ENCODE results near the gene ARAP2.

ARAP2 gene

GRCh38 chr4:36226430-36227227, 17.7 kb downstream of the ARAP2 start:
- Mint-ChIP-seq H3K9me3 (no peaks in the 10 kb centered on the region), H3K4me3 (peak overlapping the region; percentile 42), H3K27me3 (no peaks in the 10 kb centered on the region), H3K36me3 (ENCODE audit: insufficient read depth) (peaks cover 16% of the 10 kb centered on the region), H3K27ac (ENCODE audit: low read depth) (peak overlapping the region; percentile 84), H3K4me1 (peaks cover 77% of the 10 kb centered on the region)
- DNase-seq (ENCODE audit: low spot score in 2 of 2) (no peak), ATAC-seq (replicated peaks; ENCODE audit: extremely low read depth, poor library complexity, severe bottlenecking) (no peak)

- Mint-ChIP-seq H3K27me3 (no peaks in the 10 kb centered on the region), H3K36me3 (ENCODE audit: insufficient read depth) (peaks cover 16% of the 10 kb centered on the region), H3K27ac (ENCODE audit: low read depth) (peak overlapping the region; percentile 84), H3K9me3 (no peaks in the 10 kb centered on the region), H3K4me3 (peak overlapping the region; percentile 71), H3K4me1 (peaks cover 70% of the 10 kb centered on the region)
- no peak for ATAC-seq (replicated peaks; ENCODE audit: extremely low read depth, poor library complexity, severe bottlenecking)
- no peak for DNase-seq (ENCODE audit: low spot score in 2 of 2)
These were observed 19.1 kb downstream of the ARAP2 start for GRCh38 chr4:36224972-36225903.

- H3K4me1 Mint-ChIP-seq: peaks cover 70% of the 10 kb centered on the region
- peaks cover 11% of the 10 kb centered on the region for H3K36me3 Mint-ChIP-seq (ENCODE audit: insufficient read depth)
- DNase-seq (ENCODE audit: low spot score in 2 of 2) (no peak), ATAC-seq (replicated peaks; ENCODE audit: extremely low read depth, poor library complexity, severe bottlenecking) (no peak)
- no peaks in the 10 kb centered on the region for H3K9me3 Mint-ChIP-seq
- peak overlapping the region; percentile 57 for H3K4me3 Mint-ChIP-seq
- H3K27ac Mint-ChIP-seq (ENCODE audit: low read depth): peak overlapping the region; percentile 2
- H3K27me3 Mint-ChIP-seq: no peaks in the 10 kb centered on the region
These were observed 21.6 kb downstream of the ARAP2 start for GRCh38 chr4:36222702-36223101.

DNA sequence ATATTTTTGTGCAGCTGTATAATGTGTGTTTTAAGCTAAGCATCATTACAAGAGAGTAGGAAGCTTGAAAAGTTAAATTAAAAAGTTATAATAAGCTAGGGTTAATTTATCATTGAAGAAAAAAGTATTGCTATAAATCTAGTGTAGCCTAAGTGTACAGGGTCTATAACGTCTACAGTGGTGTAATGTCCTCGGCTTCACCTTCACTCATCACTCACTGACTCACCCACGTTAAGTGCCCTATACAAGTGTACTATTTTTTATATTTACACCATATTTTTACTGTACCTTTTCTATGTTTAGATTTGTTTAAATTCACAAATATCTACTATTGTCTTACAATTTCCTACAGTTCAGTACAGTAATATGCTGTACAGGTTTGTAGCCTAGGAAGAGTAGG, 23.5 kb downstream of the ARAP2 start:
- H3K4me1 Mint-ChIP-seq: peaks cover 59% of the 10 kb centered on the region
- ATAC-seq (replicated peaks; ENCODE audit: extremely low read depth, poor library complexity, severe bottlenecking): peak; percentile 29
- no peak for DNase-seq (ENCODE audit: low spot score in 2 of 2)

DNA sequence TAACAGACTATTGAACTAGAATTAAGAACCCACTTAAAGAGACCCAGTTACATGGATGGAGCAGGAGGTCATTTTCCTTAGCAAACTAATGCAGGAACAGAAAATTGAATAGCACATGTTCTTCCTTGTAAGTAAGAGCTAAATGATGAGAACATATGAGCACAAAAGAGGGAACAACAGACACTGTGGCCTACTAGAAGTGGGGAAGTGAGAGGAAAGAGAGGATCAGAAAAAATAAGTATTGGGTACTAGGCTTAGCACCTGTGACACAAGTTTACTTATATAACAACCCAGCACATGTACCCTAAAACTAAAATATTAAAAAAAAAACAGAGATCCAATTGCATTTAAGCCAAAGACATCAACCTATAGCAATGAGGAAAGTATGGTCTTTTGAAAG, 26.2 kb downstream of the ARAP2 start:
- DNase-seq (ENCODE audit: low spot score in 2 of 2) (no peak), ATAC-seq (replicated peaks; ENCODE audit: extremely low read depth, poor library complexity, severe bottlenecking) (no peak)
- H3K27me3 Mint-ChIP-seq: no peaks in the 10 kb centered on the region
- H3K36me3 Mint-ChIP-seq (ENCODE audit: insufficient read depth): peaks cover 8% of the 10 kb centered on the region
- H3K4me3 Mint-ChIP-seq: peak overlapping the region; percentile 13
- no peaks in the 10 kb centered on the region for H3K9me3 Mint-ChIP-seq
- H3K27ac Mint-ChIP-seq (ENCODE audit: low read depth): peak overlapping the region; percentile 20
- peaks cover 64% of the 10 kb centered on the region for H3K4me1 Mint-ChIP-seq

More for the DNA sequence above, 23.5 kb downstream of the ARAP2 start:
- H3K4me3 Mint-ChIP-seq: peak overlapping the region; percentile 27
- H3K9me3 Mint-ChIP-seq: no peaks in the 10 kb centered on the region
- peaks cover 6% of the 10 kb centered on the region for H3K36me3 Mint-ChIP-seq (ENCODE audit: insufficient read depth)
- H3K27me3 Mint-ChIP-seq: no peaks in the 10 kb centered on the region
- H3K27ac Mint-ChIP-seq (ENCODE audit: low read depth): no peak overlapping the region

DNA sequence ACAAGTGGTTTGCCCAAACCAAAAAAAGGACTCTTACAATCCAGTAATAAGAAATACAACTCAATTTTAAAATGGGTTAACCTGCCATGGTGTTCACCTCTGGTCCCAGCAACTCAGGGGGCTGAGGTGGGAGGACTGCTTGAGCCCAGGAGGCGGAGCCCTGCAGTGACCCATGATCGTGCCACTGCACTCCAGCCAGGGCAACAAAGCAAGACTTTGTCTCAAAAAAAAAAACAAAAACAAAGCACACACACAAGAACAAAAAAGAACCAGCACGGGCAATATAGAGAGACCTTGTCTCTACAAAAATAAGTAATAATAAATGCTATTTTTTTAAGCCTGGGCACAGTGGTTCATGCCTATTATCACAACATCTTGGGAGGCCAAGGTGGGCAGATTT, 28.7 kb downstream of the ARAP2 start:
- Mint-ChIP-seq H3K9me3 (no peaks in the 10 kb centered on the region), H3K27me3 (no peaks in the 10 kb centered on the region), H3K36me3 (ENCODE audit: insufficient read depth) (peaks cover 28% of the 10 kb centered on the region), H3K4me1 (peaks cover 59% of the 10 kb centered on the region), H3K27ac (ENCODE audit: low read depth) (no peak overlapping the region), H3K4me3 (no peak overlapping the region)
- ATAC-seq (replicated peaks; ENCODE audit: extremely low read depth, poor library complexity, severe bottlenecking): no peak
- DNase-seq (ENCODE audit: low spot score in 2 of 2): no peak

GRCh38 chr4:36214735-36215485, 29.4 kb downstream of the ARAP2 start:
- Mint-ChIP-seq H3K36me3 (ENCODE audit: insufficient read depth) (peaks cover 32% of the 10 kb centered on the region), H3K9me3 (no peaks in the 10 kb centered on the region), H3K27me3 (no peaks in the 10 kb centered on the region), H3K27ac (ENCODE audit: low read depth) (peak overlapping the region; percentile 81), H3K4me1 (peaks cover 62% of the 10 kb centered on the region), H3K4me3 (no peak overlapping the region)
- no peak for DNase-seq (ENCODE audit: low spot score in 2 of 2)
- no peak for ATAC-seq (replicated peaks; ENCODE audit: extremely low read depth, poor library complexity, severe bottlenecking)

- ATAC-seq (replicated peaks; ENCODE audit: extremely low read depth, poor library complexity, severe bottlenecking) (no peak), DNase-seq (ENCODE audit: low spot score in 2 of 2) (no peak)
- H3K4me3 Mint-ChIP-seq: no peak overlapping the region
- no peaks in the 10 kb centered on the region for H3K27me3 Mint-ChIP-seq
- no peak overlapping the region for H3K27ac Mint-ChIP-seq (ENCODE audit: low read depth)
- no peaks in the 10 kb centered on the region for H3K9me3 Mint-ChIP-seq
- peaks cover 36% of the 10 kb centered on the region for H3K36me3 Mint-ChIP-seq (ENCODE audit: insufficient read depth)
- peaks cover 63% of the 10 kb centered on the region for H3K4me1 Mint-ChIP-seq
These were observed 30.3 kb downstream of the ARAP2 start for GRCh38 chr4:36213977-36214376.

DNA sequence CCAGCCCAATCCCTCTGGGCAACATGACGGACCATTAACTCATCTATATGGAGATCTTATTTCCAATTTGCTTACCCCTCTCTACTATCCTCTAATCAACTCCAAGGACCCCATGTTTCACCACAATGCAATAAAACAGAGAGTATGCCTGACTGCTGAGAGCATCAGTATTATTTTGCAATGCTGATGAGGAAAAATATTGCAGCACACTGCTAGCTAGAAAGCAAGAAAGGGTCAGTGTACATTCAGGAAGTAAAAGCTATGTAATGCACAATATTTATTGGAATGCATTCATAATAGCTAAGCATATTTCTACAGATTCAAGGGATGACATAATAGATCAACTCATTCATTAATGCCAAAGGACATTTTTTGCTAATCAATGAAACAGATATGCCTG, 33.2 kb downstream of the ARAP2 start:
- Mint-ChIP-seq H3K36me3 (ENCODE audit: insufficient read depth) (peaks cover 38% of the 10 kb centered on the region), H3K4me1 (peaks cover 66% of the 10 kb centered on the region), H3K9me3 (no peaks in the 10 kb centered on the region), H3K27ac (ENCODE audit: low read depth) (peak overlapping the region; percentile 41), H3K4me3 (no peak overlapping the region), H3K27me3 (no peaks in the 10 kb centered on the region)
- no peak for DNase-seq (ENCODE audit: low spot score in 2 of 2)
- no peak for ATAC-seq (replicated peaks; ENCODE audit: extremely low read depth, poor library complexity, severe bottlenecking)

- H3K4me1 Mint-ChIP-seq: peaks cover 67% of the 10 kb centered on the region
- H3K4me3 Mint-ChIP-seq: peak overlapping the region; percentile 29
These were observed 34.2 kb downstream of the ARAP2 start for GRCh38 chr4:36209941-36210649.

GRCh38 chr4:36208893-36209473, 35.3 kb downstream of the ARAP2 start:
- Mint-ChIP-seq H3K4me3 (peak overlapping the region; percentile 50), H3K27ac (ENCODE audit: low read depth) (peak overlapping the region; percentile 88), H3K9me3 (no peaks in the 10 kb centered on the region), H3K4me1 (peaks cover 64% of the 10 kb centered on the region), H3K36me3 (ENCODE audit: insufficient read depth) (peaks cover 48% of the 10 kb centered on the region), H3K27me3 (no peaks in the 10 kb centered on the region)
- DNase-seq (ENCODE audit: low spot score in 2 of 2): peak in 1 of 2 donors; percentile 36
- peak; percentile 87 for ATAC-seq (replicated peaks; ENCODE audit: extremely low read depth, poor library complexity, severe bottlenecking)

More at GRCh38 chr4:36209941-36210649, 34.2 kb downstream of the ARAP2 start:
- H3K27me3 Mint-ChIP-seq: no peaks in the 10 kb centered on the region
- H3K9me3 Mint-ChIP-seq: no peaks in the 10 kb centered on the region
- DNase-seq (ENCODE audit: low spot score in 2 of 2) (no peak), ATAC-seq (replicated peaks; ENCODE audit: extremely low read depth, poor library complexity, severe bottlenecking) (no peak)
- H3K27ac Mint-ChIP-seq (ENCODE audit: low read depth): peak overlapping the region; percentile 88
- H3K36me3 Mint-ChIP-seq (ENCODE audit: insufficient read depth): peaks cover 44% of the 10 kb centered on the region
